HG03442 (cell line): ENCODE data around the gene SOX21.
A peak's percentile ranks its signal among the peaks of the same experiment; 100 is the strongest.
"Not testable (repeated sequence)": the region's sequence is repeated elsewhere in the genome, so short reads cannot be mapped to it uniquely, and the experiment has no call there.

Experiments
- ATAC-seq: cut with Tn5 transposase; IDR thresholded peaks from one replicate; pipeline ENCODE4 v1.9.1; 2021; ENCODE audit warnings: mild to moderate bottlenecking, moderate library complexity; ENCODE audit not compliant: unreplicated experiment

SOX21 gene

GRCh38 chr13:94712287-94712811, at the start of gene SOX21:
Gene SOX21 (minus strand): TSS chr13:94712545. CDS start chr13:94712049, 496 bp downstream.
- ATAC-seq = no peak

DNA sequence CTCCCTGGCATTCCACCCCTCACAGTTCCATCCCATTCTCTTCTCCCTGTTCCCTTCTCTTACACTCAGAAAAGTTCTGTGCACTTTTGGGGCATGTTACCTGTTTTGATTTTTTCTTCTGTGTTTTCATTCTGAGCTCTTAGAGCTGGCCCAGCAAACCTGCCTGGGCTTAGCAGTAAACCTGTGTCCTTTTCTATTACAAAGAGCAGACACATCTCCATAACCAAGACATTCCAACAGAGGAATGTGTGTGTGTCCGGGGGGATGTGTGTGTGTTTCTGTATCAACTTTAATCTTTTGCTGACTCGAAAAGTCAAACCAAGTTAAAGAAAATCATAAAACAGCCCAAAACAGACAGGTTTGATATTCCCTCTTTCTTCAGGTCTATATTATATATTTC, 49.1 kb upstream of the SOX21 start:
- ATAC-seq = no peak

DNA sequence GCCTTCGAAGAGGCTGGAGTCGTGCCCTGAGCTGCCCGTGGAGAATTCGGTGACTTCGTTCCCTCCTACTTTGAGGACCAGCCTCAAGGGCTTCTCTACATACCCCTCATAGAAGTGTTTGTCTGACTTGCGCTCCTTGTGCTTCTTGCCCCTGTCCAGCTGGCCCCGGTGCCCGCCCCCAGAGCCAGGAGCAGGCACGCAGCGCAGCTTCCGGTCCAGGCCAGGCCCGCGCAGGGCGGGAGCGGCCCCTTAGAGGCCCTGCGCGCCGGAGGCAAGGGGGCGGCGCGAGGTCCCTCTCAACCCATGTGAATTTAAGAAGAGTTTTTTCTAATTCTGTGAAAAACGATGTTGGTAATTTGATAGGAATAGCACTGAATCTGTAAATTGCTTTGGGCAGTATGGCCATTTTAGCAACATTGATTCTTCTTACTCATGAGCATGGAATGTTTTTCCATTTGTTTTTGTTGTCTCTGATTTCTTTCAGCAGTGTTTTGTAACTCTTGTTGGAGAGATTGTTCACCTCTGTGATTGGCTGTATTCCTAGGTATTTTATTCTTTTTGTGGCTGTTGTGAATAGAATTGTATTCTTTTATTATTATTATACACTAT, 46.9 kb upstream of the SOX21 start:
- ATAC-seq = no peak

- ATAC-seq = no peak
Measured at GRCh38 chr13:94758436-94758960, 46.2 kb upstream of the SOX21 start.

- ATAC-seq = no peak
Measured at GRCh38 chr13:94753327-94753726, 41.0 kb upstream of the SOX21 start.

GRCh38 chr13:94749162-94749561, 36.8 kb upstream of the SOX21 start:
- no peak for ATAC-seq

- no peak for ATAC-seq
Measured at GRCh38 chr13:94739235-94739634, 26.9 kb upstream of the SOX21 start.

DNA sequence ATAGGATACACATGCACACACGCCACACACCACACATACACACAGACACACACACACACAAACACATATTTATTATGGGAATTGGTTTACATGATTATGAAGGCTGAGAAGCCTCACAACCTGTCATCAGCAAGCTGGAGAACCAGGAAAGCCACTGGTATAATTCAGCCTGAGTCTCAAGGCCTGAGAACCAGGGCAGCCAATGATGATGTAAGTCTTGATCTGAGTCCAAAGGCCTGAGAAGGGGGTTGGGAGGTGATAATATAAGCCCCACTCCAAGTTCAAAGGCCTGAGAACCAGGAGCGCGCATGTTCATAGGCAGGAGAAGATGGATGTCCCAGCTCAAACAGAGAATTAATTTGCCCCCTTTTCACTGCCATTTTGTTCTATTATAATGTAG, 18.7 kb upstream of the SOX21 start:
- no peak for ATAC-seq

DNA sequence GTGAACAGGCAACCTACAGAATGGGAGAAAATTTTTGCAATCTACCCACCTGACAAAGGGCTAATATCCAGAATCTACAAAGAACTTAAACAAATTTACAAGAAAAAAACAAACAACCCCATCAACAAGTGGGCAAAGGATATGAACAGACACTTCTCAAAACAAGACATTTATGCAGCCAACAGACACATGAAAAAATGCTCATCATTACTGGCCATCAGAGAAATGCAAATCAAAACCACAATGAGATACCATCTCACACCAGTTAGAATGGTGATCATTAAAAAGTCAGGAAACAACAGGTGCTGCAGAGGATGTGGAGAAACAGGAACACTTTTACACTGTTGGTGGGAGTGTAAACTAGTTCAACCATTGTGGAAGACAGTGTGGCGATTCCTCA, 17.6 kb upstream of the SOX21 start:
- not testable (repeated sequence) for ATAC-seq

DNA sequence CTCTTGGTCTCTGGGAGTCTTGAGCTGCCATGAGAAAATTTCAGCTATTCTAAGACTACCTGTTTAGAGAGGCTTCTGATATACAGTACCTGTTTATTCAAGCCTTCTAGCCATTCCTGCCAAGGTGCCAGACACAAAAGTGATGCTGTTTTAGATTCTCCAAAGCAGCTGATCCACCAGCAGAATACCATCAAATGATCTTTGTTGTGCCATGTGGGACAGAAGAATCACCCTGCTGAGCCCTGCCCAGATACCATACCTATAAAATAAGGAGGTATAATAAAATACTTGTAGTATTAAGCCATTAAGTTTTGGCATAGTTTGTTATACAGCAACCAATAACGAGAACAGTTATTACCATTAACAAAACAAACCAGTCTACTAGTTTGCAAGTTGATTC, 14.1 kb upstream of the SOX21 start:
- no peak for ATAC-seq

DNA sequence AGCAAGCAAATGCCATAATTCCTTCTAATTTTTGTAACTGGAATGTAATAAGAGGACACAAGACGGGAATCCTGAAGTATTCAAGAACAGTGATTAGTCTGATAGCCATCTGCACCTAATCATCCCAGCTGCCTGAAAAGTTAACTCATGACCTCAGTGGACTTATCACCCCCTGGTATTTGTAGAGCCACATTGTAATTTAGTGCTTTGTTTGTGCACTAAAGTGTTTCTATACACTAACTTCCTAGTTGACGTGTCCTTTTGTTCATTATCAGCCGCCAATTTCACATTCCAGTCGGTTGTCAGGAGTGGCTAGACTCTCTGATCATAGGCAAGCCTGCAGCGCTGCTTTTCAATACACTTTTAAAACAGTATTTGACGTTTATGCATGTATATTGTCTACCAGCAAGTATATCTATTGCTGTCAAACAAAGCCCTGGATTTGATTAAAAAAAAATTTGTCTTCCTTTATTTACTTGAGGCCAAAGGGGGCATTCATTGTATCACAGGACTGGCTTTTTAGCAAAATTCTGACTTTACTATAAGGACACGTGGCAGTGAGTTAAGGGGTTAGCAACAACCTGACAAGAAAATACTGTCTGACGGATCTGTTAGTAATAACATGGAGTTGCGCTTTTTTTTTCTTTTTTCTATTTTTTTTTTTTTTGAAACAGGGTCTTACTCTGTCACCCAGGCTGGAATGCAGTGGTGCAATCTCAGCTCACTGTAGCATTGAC, 10.4 kb upstream of the SOX21 start:
- no peak for ATAC-seq

DNA sequence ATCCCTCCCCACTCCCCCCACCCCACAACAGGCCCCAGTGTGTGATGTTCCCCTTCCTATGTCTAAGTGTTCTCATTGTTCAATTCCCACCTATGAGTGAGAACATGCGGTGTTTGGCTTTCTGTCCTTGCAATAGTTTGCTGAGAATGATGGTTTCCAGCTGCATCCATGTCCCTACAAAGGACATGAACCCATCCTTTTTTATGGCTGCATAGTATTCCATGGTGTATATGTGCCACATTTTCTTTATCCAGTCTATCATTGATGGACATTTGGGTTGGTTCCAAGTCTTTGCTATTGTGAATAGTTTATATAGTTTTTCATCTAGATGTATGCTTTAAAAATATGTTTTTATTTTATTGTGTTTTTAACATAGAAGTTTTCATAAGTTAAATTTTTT, 6.4 kb upstream of the SOX21 start:
- not testable (repeated sequence) for ATAC-seq

DNA sequence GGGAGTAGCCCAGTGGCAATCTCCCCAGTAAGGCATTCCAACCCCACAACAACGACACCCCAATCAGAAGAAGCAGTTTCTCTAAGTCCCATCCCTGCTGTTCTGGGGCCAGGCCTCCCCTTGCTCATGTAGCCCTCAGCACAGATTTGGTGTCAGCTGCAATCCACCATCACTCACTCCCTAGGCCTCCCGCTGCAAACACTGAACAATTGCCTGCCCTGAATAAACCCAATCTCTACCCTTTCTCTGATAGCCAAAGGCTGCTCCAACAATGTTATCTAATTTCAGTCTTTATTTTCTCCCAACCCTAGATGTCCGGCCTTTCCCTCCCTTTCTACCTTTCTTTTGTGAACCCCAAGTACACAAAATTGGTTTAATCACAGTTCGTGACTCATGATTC, 5.6 kb upstream of the SOX21 start:
- no peak for ATAC-seq

DNA sequence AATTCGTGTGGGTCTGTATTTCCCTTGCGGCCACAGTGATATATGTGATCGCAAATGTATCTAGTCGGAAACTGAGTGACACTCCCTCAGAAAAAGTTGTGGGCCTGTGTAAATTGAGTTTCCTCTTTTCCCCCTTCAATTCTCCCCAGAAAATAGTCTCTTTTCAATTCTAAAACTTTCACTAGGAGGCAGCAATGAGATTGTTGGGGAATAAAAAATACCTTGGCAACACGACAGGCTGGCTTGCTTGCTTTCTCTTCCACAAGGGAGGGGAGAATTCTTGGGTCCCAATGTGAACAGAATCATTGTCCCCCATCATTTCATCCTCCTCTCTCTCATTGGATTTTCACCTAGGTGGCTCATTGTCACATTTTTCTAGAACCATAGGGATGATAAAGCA, 3.7 kb upstream of the SOX21 start:
- ATAC-seq = no peak

DNA sequence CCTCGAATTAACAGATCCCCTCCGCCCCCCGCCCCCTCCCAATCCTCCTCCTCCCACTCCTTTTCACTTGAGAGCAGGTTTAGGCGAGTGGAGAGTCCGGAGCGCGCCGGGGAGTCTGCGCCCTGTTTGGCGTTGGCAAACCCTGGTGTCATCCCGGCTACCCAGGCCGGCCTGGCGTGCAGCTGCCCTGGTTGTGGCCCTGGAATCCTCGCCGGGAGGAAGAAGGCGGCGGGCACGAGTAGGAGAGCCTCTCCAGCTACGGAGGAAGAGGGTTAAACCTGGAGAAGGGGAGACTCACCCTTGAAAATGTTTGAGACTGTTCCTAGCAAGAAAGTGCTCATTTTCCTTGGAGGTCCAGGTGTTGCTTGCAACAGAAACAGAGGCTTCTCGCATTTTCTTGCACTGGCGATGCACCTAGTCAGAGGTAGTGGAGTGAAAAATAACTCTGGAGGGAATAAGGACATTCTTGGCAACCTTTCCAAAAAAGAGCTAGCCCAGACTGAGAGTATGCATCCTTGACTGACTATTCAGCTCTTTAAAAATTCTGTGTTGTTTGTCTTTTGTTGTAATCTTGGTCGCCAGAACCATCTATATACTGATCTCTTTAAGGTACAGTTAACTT, 1.3 kb upstream of the SOX21 start:
- ATAC-seq = no peak

DNA sequence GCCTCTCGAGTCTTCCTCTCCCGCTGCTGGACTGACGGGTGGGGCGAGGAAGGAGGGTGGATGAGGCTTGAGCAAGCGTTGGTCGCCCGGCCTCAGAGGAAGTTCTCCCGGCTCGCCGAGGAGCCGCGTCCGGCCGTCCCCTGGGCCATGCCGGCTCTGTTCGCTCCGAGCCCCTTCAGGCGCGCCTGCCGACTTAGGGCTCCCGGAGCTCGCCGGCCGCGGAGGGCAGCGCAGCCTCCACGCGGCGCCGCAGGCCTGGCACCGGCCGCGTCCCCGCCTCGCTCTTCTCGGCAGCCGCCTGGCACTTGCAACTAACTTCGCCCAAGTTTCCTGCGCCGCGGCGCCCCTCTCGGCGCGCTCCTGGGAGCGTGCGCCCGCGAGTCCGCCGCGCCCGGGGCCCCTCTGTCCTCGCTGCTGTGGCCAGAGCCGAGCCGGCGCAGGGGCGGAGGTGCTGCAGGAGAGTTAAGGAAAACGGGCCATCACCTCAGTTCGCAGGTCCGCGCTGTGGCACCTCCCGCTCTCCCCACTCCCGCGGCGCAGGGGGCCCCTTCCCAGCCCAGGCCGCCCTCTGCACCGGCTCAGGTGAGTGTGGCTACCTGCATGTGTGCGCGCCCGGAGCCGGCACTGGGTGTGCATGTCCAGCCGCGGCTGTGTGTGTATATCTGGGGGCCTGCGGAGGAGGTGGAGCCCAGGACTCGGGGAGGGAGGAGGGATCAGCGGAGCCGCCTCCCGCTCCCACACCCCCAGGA, 641 bp upstream of the SOX21 start:
- ATAC-seq = no peak

GRCh38 chr13:94711561-94712286, 621 bp downstream of the SOX21 start:
- peak; percentile 27 for ATAC-seq

DNA sequence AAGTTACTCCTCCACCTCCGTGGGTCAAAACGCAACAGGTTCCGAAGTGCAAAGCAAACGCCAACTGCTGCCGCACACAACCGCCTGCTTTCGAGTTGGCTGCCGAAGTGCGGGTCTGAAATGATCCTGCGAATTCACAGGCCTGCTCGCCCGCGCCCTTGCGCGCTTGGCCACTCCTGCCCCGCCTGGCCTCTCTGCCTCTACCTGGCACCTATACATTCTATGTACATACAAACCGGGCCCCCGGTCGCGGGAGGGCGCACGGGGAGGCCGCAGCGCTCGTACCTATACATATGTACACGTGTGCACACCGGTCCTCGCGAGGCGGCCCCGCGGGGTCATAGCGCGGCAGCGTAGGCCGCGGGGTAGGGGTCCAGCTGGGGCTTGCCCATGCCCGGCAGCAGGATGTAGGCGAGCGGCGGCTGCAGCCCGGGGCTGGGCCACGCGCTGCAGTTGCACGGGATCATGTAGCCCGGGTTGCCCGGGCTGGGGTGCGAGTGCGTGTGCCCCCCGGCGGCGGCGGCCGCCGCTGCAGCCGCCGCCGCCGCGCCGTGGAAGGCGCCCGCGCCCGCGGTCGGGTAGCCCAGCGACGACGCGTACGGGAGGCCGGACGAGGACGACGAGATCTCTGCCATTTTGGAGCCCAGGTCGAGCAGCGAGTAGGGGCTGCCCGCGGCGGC, 1.3 kb downstream of the SOX21 start:
- ATAC-seq = peak; percentile 63

GRCh38 chr13:94710065-94710781, 2.1 kb downstream of the SOX21 start:
- ATAC-seq = no peak
